Fibroblast of mammary gland (primary cell): ENCODE results near the gene CASQ1.

Experiments used
- DNase-seq: peaks from one replicate; pipeline ENCODE4 v3.0.0-alpha.2; 2010; ENCODE audit warnings: low read depth
- H3K4me3 ChIP-seq: 2 replicates; pipeline ENCODE4 v1.5.1; 2011; ENCODE audit warnings: low read depth, mild to moderate bottlenecking, low read length, moderate library complexity; ENCODE audit not compliant: control insufficient read depth
- TF ChIP-seq, protein P1 (sequence below): conservative IDR thresholded peaks from 2 replicates; pipeline ENCODE4 v1.5.1; 2011; ENCODE audit warnings: low read depth, low read length, inconsistent platforms; ENCODE audit not compliant: control insufficient read depth, insufficient read depth

Gene CASQ1

DNA sequence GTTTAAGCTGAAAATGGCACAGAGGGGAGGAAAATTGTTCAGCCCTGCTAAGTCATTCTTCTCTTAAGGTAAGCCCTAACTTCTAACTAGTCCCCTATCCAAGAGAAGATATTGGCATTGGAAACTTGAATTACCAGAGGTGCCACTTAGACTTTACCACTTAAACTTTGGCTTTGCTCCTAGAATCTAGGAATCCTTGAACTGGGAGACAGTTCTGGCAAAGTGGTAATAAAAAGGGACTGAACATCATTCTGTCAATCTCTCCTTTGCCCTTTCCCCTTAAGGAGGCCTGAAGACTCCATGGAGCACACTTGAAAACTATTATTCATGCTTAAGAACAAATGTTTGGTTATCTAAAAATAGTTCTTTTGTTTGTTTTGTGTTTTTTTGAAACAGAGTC is 30.5 kb upstream of the CASQ1 start:
- H3K4me3 ChIP-seq, result no peak overlapping the region
- no peak for DNase-seq

DNA sequence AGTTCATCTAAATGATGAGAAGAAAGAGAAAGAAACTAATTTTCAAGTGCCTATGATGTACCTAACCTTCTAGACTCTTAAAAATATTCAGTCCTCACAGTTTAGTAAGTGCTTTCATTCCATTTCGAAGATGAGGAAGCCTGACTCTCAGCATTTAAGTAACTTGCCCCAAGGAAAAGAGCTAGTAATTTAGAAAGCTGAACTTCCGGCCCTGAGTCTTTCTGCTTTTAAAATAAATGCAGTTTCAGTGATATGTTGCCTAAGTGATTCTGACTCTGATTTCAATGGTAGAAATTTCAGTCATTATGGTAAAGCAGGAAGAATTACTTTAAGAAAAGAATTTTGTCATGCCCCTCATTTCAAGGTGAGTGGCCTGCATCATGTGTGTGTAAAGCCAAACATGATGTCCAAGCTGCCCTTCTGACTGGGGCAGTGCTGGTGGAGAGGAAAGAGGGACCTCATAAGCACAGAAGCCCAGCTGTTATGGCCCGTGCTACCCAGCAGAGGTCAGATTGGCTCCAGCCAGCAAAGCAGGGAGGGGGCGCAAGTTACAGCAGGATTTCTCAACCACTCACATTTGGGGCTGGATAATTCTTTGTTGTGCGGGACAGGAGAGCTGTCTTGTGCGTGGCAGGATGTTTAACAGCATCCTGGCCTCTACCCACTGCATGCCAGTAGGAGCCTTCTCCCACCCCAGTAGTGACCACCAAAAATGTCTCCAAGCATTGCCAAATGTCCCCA is 28.2 kb upstream of the CASQ1 start:
- no peak overlapping the region for H3K4me3 ChIP-seq
- peak; percentile 19 for DNase-seq
- TF ChIP-seq, protein P1, sequence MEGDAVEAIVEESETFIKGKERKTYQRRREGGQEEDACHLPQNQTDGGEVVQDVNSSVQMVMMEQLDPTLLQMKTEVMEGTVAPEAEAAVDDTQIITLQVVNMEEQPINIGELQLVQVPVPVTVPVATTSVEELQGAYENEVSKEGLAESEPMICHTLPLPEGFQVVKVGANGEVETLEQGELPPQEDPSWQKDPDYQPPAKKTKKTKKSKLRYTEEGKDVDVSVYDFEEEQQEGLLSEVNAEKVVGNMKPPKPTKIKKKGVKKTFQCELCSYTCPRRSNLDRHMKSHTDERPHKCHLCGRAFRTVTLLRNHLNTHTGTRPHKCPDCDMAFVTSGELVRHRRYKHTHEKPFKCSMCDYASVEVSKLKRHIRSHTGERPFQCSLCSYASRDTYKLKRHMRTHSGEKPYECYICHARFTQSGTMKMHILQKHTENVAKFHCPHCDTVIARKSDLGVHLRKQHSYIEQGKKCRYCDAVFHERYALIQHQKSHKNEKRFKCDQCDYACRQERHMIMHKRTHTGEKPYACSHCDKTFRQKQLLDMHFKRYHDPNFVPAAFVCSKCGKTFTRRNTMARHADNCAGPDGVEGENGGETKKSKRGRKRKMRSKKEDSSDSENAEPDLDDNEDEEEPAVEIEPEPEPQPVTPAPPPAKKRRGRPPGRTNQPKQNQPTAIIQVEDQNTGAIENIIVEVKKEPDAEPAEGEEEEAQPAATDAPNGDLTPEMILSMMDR, result peak; percentile 46

More for the DNA sequence above, 30.5 kb upstream of the CASQ1 start:
- TF ChIP-seq, protein P1, result no peak

DNA sequence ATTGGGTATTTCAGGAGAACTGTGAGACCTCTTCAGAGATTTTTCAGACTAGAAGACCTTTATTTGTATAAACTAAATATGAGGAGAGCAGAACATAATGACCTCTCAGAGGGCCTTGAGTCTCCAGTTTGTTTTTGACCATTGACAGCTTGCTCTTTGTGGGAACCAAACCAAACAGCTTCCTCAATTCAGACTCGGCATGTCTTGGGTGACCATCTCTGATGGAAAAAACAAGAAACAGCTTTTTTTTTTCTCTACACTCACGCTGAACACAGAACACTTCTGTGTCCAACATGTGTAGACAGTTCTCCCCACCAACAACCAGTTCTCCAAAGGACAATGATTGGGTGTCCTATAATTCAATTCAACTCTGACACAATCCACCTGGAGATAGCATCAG is 27.4 kb upstream of the CASQ1 start:
- DNase-seq, result no peak
- TF ChIP-seq, protein P1, result no peak
- no peak overlapping the region for H3K4me3 ChIP-seq

DNA sequence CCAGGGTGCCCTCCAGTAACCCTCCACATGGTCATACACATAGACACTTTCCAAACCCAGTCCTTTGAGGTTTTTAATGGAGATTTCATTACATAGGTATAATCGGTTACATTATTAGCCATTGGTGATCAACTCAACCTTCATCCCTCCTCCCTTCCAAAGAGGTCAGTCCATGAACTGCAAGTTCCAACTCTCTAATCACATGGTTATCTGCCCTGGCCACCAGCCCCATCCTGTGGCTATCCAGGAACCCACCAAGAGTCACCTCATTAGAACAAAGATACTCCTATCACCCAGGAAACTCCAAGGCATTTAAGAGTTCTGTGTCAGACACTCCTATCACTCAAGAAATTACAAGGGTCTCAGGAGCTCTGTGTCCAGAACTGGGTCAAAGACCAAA is 26.8 kb upstream of the CASQ1 start:
- H3K4me3 ChIP-seq, result no peak overlapping the region
- DNase-seq, result no peak
- TF ChIP-seq, protein P1, result peak; percentile 15

DNA sequence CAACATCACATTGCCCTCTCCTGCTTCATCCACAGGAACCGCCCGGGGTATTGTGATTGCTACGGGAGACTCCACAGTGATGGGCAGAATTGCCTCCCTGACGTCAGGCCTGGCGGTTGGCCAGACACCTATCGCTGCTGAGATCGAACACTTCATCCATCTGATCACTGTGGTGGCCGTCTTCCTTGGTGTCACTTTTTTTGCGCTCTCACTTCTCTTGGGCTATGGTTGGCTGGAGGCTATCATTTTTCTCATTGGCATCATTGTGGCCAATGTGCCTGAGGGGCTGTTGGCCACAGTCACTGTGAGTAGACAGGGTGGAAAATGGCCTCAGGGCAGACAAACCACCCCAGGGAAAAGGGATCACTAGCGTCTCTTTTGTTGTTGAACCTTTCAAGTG is 26.3 kb upstream of the CASQ1 start:
- DNase-seq, result no peak
- TF ChIP-seq, protein P1, result no peak
- no peak overlapping the region for H3K4me3 ChIP-seq

DNA sequence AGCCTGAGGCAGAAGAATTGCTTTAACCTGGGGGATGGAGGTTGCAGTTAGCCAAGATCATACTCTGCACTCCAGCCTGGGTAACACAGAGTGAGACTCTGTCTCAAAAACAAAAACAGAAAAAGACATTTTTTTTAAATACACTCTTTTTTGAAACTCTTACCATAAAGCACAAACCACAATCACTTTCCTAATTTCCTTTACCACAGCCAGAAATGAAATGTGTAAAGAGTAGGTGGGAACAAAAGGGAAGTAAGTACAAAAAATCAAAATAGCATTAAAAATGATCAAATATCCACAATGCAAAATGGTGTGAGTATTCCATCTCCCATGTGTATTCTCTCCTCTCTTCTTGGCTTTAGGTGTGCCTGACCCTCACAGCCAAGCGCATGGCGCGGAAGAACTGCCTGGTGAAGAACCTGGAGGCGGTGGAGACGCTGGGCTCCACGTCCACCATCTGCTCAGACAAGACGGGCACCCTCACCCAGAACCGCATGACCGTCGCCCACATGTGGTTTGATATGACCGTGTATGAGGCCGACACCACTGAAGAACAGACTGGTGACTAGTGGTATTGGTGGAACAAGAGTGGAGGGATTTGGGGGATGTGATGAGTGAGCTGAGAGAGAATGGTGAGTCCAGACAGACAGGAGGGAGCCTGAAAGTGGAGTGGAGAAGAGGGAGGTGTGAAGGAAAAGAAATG is 24.1 kb upstream of the CASQ1 start:
- no peak overlapping the region for H3K4me3 ChIP-seq
- TF ChIP-seq, protein P1, result no peak
- no peak for DNase-seq
